Measurements from ENCODE around the gene PDE8A.

PDE8A gene

DNA sequence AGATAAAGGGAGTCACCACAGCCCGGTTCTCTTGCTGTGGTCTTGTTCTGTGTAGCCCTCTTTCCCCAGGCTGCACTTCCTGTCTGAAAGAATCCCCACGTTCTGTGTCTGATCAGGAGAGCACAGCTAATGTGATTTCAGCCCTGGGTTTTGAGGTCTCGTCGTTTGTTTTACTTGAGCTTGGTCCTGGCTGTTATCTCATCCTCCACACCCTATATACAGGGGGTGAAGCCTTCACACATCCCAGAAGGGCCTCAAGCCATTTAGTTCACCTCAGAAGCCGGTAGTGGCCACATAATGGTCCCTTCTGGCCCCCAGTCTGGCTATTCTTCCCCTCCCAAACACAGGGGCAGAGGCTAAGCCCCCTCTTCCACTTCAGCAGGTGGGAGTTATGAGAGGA lies 115.6 kb downstream of the PDE8A start:
- DNase-seq, result no peak

DNA sequence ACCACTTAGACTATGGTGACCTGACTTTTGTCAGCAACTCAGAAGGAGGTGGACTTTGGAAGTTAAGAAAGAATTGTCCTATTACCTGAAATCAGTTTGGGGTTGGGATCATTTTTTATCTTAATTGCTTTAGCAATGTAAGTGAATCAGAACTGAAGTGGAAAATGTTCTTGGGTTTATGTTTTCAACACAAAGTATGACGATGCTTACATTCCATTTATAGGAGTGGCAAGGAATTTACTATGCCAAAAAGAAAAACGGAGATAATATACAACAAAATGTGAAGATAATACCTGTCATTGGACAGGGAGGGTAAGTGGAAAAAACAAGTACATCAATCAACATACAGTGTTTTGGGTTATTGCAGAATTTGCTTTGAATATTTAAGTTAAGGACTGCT lies 116.1 kb downstream of the PDE8A start:
- no peak for DNase-seq

DNA sequence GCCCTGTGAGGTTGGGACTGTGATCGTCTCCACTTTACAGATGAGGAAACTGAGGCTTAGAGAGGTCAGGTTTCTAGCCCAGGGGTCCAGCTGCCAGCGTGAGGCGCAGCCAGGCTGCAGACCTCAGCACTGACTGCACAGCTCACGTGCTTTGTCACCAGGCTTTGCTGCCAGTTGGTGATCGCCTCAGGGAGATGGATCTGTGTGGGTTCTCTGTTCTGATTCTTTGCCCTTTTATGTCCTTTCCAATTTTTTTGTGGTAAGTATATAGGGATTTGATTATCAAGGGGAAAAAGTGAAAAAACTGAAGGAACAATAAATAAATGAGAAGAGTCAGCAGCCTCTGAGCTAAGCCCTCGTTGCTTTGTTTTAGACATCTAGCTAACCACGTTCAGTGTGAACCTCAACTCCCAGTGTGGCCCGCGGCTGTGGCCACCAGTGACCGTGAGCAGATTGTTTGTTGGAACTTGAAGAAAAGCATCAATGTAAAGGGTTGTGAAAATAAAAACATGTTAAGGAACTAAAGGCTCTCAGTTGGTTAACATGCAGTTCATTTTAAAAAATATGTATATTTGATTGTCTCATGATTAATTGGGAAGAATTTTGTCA lies 117.6 kb downstream of the PDE8A start:
- no peak for DNase-seq

DNA sequence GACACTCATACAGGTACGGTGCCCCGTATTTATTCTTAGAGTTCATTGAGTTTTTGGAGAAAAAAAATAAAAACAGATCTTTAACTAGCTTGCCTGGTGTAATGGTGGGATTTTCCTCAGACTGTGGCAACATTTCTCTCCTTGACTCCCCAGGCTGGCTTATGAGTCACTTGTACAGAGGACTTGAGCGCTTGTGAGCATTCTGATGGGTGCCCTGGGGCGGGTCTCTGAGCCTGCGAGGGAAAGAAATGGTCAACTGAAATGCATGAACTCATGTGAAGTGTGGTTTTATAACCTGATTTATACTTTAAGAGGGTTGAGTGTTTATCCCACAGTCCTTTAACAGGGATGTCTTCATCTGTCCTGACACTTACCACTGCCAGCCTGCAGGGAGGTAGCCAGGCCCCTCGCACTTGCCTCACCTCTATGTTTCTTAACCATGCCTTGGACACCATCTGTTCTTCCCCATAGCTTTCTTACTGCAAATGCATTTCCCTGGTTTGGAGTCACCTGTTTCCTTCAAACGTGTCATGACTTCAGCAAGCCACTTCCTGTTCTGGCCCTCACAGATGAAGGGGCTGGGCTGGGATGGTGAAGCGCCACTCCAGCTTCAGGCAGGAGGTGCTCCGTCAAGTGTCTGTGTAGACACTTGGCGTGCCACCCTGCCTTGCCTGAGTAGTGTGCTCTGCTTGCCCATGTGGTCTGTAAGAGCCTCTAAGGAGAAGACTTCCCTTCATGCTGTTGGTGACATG lies 118.7 kb downstream of the PDE8A start:
- DNase-seq, result no peak

DNA sequence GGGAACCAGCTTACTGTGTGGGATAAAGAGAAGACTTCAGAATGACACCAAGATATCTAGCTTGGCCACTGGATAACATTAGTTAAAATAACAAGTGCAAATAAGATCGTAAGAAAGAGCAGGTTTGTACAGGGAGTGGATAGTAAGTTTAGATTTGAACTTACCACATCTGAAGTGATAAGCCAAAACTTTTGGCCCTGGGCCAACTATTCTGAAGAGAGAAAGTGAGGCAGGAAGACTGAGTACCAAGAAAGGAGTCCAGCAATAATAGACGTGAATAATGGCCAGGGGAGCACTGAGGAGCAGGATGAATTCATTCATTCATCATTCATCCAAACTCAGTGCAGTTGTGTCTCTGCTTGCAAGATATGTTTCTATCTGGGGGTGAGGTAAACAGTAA lies 122.9 kb downstream of the PDE8A start:
- no peak for DNase-seq

DNA sequence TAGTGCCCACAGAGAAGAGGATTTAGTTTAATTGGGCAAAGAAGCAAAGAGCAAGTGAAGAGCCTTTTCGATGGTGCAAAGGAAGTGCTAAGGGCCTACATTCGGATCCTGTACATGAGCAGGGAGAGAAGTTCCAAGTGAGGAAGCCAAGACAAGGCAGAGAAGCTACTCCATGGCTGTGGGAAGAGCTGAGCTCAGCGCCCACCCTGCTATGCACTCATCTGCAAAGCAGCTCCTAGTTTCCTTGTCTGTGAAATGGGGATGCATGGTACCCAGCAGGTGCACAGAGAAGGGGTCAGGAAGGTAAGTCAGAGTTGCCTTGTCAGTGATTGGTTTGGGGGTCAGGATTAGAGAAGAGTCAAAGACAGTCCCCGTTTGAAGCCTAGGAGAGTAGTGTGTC lies 126.5 kb downstream of the PDE8A start:
- DNase-seq, result no peak

DNA sequence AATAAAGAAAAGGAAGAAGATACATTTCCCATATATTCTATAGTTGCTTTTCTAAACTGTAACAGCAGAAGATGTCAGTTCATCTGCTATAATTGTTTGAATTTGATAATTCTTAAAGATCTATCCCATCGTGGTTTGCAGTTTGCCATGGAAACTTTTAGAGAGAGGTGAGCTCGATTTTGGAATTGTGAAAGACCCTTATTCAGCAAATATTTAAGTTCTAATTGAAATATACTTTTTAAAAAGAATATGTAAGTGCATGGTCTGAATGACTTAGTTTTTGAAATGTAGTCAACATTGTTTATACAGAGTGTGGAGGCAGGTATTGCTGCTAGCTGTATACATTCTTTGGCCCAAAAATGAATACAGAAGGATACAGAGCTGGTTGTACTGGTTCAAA lies 127.7 kb downstream of the PDE8A start:
- DNase-seq, result no peak

DNA sequence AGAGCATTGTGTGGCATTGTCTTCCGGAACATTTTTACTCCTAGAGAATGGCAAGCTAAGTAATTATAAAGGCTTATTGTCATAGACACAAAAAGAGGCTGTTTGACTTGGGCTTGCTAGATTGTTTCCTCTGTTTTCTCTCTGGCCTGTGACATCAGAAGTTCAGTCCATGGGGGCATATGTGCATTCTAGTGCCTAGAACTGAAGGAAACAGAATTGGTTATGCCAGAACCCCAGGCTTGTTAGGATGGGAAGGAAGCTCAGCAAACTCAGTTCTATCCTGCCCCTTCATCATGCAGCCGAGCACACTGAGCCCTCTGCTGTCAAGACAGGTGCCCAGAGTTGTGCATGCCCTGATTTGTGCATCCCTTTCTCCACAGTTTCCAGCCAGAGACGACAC lies 131.3 kb downstream of the PDE8A start:
- no peak for DNase-seq

DNA sequence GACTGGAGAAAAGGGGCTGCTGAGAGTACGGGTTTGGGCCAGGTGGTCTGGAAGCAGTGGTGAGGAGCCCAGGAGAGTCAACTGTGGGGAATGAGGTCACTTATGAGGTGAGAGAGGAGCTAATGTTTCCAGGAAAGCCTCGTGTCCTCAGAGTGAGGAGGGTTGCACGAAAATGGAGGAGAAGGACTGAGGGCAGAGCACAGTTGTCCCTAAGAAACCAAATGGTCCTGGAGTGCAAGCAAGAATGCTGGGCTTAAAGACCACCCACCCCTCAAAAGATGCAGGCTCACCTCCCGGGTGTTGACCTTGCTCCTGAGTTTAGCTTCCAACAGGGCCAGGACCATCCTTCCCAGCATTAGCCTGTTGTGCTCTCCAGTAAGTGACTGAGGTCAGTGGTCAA lies 133.2 kb downstream of the PDE8A start:
- DNase-seq, result no peak

DNA sequence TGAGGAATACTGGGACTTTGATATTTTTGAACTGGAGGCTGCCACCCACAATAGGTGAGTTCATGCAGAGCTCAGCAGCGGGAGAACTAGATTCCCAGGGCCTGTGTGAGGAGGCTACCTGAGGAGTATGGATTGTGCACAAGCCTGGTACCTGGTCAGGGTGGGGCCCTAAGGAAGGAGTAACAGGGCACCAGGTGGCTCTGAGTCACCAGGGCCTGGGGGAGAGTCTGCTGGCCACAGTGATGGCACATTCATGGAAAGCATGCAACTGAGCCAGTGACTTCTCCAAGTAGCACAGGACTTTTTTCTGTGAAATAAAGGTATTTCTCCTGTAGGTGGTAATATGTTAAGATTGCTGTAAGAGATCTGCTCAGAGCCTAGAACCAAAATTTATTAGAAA lies 134.4 kb downstream of the PDE8A start:
- no peak for DNase-seq

DNA sequence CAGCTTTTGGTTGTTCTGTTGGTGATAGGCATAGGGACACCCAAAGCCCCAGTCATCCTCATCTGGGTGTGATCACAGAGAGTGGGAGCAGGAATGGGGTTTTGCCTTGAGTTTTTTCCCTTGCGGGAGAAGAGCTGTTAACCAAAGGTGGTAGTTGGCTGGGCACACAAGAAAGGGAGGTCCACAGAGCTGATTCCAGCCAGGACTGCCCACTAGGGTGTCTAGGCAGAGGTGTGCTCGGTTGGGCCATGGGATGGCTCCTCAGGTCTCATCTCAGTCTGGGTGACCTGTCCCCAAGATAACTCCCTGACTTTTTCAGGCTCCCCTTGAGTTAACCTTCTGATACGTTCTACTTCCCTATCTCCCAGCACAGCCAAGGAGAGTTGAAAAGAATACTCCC lies 134.8 kb downstream of the PDE8A start:
- no peak for DNase-seq

DNA sequence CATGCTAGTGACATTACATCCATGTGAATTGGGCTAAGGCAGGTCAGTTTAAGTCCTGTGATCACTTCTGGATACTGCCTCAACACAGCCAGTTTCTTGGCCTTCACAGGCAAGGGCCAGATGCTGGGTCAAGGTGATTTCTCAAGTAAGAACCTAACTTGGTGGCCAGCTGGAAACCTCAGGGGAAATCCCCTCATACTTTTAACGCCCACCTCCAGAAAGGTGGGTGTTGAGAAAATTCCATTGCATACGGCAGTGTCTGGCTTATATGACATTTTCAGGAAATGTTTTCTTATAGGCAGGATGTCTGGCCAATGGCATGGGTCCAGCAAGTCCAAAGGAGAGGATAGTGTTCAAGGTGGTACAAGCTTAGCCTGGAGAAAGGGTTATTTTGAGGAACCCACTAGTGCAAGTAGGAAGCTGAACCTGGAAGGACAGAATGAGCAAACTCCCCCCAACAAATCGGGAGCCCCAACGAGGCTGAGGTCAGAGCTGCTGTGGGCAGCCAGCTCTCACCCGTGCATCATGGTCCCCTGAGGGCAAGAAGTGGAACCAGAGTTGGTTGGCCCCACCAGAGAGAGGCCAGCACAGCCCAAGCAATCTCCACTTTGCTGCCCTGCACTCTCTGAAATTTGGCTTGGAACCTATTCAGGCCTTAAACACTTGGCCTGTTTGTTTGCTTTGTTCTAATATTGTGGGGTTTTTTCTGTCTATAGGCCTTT lies 135.4 kb downstream of the PDE8A start:
- DNase-seq, result no peak

DNA sequence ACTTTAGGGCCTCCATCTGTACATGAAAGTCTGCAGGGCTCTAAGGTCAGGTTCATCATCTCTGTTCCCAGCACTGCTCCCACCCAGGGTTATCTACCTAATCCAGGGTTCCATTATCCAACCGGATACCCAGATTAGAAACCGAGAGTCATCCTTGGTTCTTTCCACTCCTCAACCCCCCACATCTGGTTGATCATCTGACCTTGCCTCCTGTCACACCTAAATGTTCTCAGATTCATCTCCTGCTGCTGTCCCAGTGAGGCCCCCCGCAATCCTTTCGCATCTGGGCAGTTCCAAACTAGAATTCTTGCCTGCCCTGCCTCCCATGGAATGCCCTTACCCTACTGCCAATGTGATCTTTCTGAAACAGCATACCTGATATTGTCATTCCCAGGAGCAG lies 136.5 kb downstream of the PDE8A start:
- DNase-seq, result no peak

DNA sequence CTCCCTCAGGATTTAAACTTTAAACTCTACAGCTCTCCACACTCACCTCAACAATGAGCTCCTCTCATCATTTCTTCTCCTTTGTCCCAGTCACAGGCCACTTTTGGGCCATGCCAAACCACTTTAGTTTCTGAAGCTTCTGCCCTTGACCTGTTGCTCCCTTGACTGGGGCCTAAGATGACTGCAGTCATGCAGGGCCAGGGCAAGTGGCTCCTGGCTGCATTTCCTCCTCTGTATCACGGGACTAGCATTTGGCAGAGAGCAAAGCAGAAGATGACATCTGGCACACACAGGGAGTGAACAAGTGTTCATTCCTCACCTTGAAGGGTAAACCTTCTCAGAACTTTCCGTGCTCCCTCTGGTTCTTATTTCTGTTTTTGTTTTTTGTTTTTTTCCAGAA lies 136.9 kb downstream of the PDE8A start:
- DNase-seq, result no peak

DNA sequence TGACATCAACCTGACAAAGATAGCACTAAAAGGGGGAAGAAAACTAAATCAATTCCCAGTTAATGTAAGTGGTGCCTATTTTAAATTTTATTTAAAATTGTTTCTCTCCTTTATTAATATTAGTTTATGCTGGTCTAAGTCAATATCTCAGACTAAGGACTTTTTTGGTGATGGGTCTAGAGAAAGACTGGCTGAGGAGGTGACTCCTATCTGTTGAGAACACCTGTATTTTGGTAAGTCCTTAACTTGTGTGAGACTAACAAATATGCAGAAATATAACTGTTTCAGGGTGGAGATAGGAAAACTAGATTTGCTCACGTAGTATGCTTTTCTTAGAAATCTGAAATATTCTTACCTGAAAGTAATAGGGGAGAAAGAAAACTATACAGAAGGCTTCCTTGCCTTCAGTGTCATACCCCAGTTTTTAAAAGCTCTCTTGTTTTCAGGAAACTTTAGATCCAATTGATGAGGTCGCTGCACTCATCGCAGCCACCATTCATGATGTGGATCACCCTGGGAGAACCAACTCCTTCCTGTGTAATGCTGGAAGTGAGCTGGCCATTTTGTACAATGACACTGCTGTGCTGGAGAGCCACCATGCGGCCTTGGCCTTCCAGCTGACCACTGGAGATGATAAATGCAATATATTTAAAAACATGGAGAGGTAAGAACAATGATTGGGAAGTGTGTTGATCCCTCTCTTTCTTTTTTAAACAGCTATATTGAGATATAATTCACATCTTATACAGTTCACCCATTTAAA lies 138.9 kb downstream of the PDE8A start:
- no peak for DNase-seq

DNA sequence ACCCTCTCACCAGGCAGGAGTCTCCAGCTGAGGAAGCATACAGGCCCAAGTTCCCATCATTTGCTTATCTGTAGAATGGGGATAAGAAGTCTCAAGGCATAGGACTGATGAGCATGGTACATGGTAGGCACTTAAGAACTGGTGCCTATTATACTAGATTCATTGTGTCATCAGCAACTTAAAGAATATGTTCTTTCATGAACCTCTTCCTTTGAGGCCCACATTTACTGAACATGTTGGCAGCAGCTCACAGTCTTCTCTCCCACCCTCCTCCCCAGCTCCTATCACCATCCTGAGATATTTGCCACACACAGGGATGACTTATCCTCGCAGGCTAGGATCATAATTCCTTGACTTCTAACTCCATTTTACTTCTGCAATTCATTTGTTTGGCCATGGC lies 142.5 kb downstream of the PDE8A start:
- DNase-seq, result no peak

DNA sequence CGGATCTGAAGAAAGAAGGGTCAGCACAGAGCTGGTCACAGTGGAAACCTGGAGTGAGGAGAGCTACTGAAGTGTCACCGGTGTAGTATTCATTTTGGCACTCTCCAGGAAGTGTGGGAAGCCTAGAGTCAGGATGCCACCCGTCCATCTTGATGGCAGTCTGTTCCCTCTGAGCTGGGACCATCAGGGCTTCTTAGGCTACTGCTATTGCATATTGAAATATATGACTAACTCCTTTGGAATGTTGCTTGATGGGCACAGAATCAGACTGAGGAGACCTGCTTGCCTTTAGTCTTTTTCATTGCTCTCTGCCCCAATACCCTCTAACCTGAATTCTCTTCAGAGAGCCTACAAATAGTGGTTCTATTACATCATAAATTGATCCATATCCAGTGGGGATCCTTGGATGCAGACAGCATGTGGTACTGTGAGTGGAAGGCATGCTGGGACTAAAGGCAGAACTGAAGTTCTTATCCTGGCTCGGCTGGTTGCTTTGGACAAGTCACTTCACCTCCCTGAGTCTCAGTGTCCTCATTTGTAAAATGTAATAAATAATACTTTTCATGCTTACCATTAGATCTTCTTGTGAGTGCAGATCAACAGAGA lies 143.5 kb downstream of the PDE8A start:
- DNase-seq, result no peak

DNA sequence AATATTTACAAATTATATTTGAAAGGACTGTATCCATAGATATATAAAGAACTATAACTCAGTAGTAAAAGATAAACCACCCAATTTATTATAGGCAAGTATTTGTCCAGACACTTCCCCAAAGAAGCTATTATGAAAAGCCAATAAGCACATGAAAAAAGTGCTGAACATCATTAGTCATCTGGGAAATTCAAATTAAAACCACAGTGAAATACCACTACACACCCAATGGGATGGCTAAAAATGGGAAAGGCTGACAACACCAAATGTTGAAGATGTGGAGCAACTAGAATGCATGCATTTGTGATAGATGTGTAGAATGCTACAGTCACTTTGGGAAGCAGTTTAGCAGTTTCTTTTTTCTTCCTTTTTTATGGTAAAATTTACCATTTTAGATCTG lies 147.0 kb downstream of the PDE8A start:
- no peak for DNase-seq

DNA sequence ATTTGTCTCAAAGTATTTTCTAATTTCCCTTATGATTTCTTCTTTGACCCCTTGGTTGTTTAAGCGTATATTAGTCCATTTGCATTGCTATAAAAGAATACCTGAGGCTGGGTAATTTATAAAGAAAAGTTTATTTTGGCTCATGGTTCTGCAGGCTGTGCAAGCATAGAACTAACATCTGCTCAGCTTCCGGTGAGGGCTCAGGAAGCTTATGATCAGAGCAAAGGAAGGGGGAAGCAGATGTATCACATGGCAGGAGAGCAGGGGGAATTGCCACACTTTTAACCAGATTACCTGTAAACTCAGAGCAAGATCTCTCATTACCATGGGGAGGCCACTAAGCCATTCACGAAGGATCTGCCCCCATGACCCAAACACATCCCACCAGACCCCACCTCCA lies 148.2 kb downstream of the PDE8A start:
- DNase-seq, result no peak

DNA sequence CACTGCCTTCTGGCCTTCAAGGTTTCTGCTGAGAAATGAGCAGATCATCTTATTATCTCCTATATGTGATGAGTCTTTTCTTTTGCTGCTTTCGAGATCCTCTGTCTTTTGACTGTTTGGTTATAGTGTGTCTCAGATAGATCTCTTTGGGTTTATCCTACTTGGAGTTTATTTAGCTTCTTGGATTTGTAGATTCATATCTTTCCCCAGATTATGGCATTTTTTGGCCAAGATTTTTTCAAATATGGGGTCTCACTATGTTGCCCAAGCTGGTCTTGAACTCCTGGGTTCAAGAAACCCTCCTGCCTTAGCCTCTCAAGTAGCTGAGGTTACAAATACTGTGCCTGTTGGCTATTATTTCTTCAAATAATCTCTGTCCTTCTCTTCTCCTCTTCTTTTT lies 150.3 kb downstream of the PDE8A start:
- no peak for DNase-seq

DNA sequence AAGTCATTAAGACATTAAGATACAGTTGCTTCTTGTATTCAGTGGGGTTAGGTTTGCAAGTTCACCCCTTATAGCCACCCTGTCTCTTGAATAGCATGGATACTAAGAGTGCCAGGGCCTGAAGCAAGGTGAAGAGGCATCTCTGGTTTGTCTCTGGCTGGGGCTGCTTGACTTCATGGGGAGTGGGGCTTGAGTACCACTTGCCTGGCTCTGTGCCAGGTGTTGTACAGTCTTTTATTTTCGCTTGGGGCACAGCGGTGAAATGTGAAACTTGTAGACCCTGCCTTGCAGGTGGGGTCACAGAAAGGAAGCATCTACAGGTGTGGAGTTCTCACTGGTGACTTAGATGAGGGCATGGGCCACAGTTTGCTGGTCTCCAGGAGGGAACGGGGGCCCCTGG lies 152.1 kb downstream of the PDE8A start:
- DNase-seq, result no peak

DNA sequence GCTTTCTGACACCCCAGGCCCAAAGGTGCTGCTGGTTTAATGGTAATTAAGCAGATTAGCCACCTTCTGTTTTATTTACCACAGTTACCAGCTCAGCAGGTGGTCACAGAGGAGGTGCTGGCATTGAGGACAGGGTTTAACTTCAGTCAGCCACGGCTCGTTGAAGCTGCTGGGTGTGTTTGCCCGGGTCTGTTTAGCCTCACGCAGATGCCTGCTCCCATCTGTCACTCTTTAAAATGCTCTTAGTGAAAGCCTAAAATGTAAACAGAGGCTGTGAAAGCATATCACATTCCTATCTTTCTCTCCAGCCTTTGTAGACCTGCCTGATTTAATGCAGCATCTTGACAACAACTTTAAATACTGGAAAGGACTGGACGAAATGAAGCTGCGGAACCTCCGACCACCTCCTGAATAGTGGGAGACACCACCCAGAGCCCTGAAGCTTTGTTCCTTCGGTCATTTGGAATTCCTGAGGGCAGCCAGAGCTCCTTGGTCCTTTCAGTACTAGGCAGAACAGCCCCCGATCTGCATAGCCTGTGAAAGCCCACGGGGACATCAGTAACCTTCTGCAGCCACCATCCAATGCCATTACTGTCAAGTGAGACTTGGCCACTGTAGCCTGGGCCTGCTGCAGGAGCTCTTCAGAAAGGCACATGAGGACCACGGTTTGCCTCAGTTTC lies 156.0 kb downstream of the PDE8A start:
- DNase-seq, result no peak

DNA sequence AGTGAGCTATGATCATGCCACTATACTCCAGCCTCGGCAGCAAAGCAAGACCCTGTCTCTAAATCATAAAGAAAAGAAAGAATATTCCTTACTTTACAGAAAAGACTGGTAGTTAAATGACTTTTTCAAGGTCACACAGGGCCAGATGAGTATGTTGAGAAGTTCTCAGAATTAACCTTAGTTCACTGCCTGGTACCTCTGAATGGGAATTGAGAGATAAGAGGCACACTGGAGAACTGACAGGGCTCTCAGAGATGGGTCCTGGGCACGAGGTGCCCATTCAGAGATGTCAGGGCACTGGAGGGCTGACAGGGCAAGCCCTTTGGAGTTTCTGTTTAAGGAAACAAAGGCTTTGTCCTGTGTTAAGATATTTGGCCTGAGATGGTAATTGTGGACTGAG lies 157.7 kb downstream of the PDE8A start:
- no peak for DNase-seq
